Suprapubic skin (tissue), 4 donors: ENCODE measurements around the gene KRT15. TPM values are rescaled to one million over a fixed set of nuclear protein-coding genes. Genes with fewer than 3 reads are reported as not detected.
A peak's percentile ranks its signal among the peaks of the same experiment; 100 is the strongest.

Source experiments
- DNase-seq, 2 donors: peaks; one replicate each; pipeline ENCODE4 v3.0.0-alpha.2; 2019; ENCODE audit warnings: low spot score in 2 of 2
- H3K27ac ChIP-seq: fragments of 200-600 bp; sonication (generic); one replicate; pipeline ENCODE4 v1.5.1; 2019
- H3K27me3 ChIP-seq: fragments of 200-600 bp; sonication (generic); one replicate; pipeline ENCODE4 v1.5.1; 2019
- H3K36me3 ChIP-seq: fragments of 200-600 bp; sonication (generic); one replicate; pipeline ENCODE4 v1.5.1; 2019
- H3K4me1 ChIP-seq: fragments of 200-600 bp; sonication (generic); one replicate; pipeline ENCODE4 v1.5.1; 2019
- H3K4me3 ChIP-seq: fragments of 200-600 bp; sonication (generic); one replicate; pipeline ENCODE4 v1.5.1; 2019; ENCODE audit warnings: mild to moderate bottlenecking
- H3K9me3 ChIP-seq: fragments of 200-600 bp; sonication (generic); one replicate; pipeline ENCODE4 v1.5.1; 2019
- EP300 ChIP-seq: sonication (generic); formaldehyde crosslinking; IDR thresholded peaks from one replicate; pipeline ENCODE4 v1.6.1; 2017; ENCODE audit warnings: antibody characterized with exemption
- POLR2A ChIP-seq, 2 donors: fragments of 450-650 bp; IDR thresholded peaks; one replicate each; pipeline ENCODE4 v1.6.1; 2017; ENCODE audit warnings: antibody characterized with exemption in 2 of 2, mild to moderate bottlenecking in 2 of 2, moderate library complexity in 2 of 2
- POLR2AphosphoS5 ChIP-seq, 3 donors: sonication (generic); formaldehyde crosslinking; IDR thresholded peaks; one replicate each; pipeline ENCODE4 v1.6.1; 2017; ENCODE audit warnings: antibody characterized with exemption in 3 of 3
- WGBS: methylation state at CpG from one replicate; pipeline ENCODE4 v1.1.5; 2018; 5-methylcytosine and 5-hydroxymethylcytosine counted together
- total RNA-seq, 4 donors: library from RNA; depleted of rRNA; stranded (reverse); fragments of >200 nt; gene quantifications; one replicate each; pipeline ENCODE4 v1.1.0, GENCODE V29; 2016
- TF ChIP-seq, protein P1 (sequence below), 2 donors: fragments of 200-600 bp in 1 of 2; fragments of 450-650 bp in 1 of 2; sonication (generic) in 1 of 2; IDR thresholded peaks; one replicate each; pipeline ENCODE4 v1.5.1; 2016 to 2019; ENCODE audit warnings: antibody characterized with exemption in 2 of 2, mild to moderate bottlenecking in 1 of 2, moderate library complexity in 1 of 2

The KRT15 gene
- total RNA-seq, 4 donors from 2014 or later = 690 to 2,507 (median 1,431) TPM

DNA sequence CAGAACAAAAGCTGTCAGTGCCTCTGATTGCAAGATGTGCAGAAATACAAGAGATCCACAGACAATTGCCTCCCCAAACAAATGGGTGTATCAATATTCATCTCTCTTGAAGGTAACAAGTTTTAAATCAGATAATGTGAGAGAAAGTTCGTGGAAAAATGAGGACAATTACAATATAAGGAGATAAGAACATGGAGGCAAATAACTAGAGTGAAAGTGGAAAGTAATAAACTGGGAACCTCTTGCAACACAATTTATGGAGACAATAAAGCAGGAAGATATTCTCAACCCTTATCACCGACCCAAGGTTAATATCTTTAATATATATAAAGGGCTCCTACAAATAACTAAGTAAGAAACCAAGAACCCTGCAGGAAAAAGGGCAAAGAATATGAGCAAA is 23.7 kb upstream of the KRT15 start:
- 72% methylated on average over 2 of the region's 2 CpGs for WGBS
- TF ChIP-seq POLR2A (IDR thresholded peaks at IDR 0.05) (no peak), EP300 (no peak), POLR2AphosphoS5 (IDR thresholded peaks at IDR 0.05) (no peak)
- TF ChIP-seq, protein P1, sequence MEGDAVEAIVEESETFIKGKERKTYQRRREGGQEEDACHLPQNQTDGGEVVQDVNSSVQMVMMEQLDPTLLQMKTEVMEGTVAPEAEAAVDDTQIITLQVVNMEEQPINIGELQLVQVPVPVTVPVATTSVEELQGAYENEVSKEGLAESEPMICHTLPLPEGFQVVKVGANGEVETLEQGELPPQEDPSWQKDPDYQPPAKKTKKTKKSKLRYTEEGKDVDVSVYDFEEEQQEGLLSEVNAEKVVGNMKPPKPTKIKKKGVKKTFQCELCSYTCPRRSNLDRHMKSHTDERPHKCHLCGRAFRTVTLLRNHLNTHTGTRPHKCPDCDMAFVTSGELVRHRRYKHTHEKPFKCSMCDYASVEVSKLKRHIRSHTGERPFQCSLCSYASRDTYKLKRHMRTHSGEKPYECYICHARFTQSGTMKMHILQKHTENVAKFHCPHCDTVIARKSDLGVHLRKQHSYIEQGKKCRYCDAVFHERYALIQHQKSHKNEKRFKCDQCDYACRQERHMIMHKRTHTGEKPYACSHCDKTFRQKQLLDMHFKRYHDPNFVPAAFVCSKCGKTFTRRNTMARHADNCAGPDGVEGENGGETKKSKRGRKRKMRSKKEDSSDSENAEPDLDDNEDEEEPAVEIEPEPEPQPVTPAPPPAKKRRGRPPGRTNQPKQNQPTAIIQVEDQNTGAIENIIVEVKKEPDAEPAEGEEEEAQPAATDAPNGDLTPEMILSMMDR (IDR thresholded peaks at IDR 0.05) = no peak
- Histone ChIP-seq H3K27ac (no peak overlapping the region), H3K27me3 (no peaks in the 10 kb centered on the region), H3K4me1 (peaks cover under 1% of the 10 kb centered on the region), H3K9me3 (no peaks in the 10 kb centered on the region), H3K36me3 (no peaks in the 10 kb centered on the region), H3K4me3 (no peak overlapping the region)
- DNase-seq = no peak

DNA sequence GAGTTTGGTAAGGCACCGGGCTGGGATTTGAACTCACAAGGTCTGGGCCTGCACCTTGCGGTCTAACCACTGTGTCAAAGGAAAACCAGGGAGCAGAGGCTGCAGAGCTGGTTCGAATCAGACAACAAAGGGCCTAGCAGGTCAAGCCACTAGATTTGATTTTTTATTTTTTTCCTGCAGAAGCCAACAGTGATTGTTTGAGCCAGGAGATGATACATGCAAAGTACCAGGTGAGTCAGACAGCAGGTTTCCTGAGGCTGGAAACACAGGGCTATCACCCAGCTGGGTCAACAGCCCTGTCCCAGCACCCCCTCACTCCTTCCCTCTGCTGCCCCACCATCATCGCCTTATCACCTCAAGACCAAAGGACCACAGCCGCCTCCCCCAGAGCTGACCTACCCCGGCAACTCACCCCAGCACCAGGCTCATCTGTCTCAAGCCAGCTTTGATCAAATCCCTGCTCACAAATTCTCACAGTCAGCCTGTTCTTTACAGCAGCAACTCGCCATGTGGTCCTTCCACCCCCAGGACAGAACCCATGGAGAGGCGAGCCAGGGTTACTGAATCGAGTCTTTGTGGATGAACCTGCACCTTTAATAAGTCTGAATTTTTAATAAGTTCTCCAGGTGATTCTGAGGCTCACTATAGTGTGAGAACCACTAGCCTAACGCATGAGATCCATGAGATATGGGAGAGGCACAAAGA is 22.4 kb upstream of the KRT15 start:
- H3K27me3 ChIP-seq = no peaks in the 10 kb centered on the region
- H3K27ac ChIP-seq = no peak overlapping the region
- DNase-seq = no peak
- no peaks in the 10 kb centered on the region for H3K9me3 ChIP-seq
- TF ChIP-seq POLR2A (IDR thresholded peaks at IDR 0.05) (no peak), POLR2AphosphoS5 (IDR thresholded peaks at IDR 0.05) (no peak), EP300 (no peak)
- TF ChIP-seq, protein P1 (IDR thresholded peaks at IDR 0.05) = no peak
- no peaks in the 10 kb centered on the region for H3K36me3 ChIP-seq
- 70% methylated on average over 9 of the region's 10 CpGs for WGBS
- H3K4me1 ChIP-seq = peaks cover 6% of the 10 kb centered on the region
- no peak overlapping the region for H3K4me3 ChIP-seq

DNA sequence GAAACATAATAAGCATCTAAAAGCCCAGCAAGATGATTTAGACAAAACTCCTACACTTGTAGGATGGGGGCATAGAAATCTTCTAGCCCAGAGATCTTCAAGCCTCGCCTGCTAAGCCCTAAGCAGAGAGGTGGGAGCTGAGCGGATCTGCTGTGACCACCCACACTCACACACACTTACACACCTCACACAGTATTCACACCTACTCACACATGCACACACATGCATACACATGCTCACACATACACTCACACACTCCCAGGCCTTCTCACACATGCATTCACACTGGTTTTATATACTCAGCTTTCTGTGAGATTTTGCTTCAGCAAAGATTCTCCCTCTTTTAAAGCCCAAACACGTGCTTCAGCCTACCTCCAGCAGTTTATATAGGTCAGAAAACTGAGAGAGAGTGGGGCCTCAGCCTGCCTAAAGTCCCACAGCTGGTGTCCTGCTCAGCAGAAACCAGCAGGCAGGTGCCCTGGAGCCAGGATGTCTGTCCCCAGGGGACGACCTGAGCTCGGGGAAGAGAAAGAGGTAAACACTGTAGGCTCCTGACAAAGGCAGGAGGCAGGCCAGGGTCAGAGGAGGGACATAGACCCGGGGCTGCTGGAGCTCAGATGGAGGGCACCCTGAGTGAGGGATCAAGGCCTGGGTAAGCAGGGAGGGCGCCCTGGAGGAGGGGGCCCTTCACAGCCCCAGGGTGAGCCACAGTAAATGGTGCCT is 21.4 kb upstream of the KRT15 start:
- WGBS = 63% methylated on average over 7 of the region's 7 CpGs
- Histone ChIP-seq H3K27ac (no peak overlapping the region), H3K9me3 (no peaks in the 10 kb centered on the region), H3K4me3 (no peak overlapping the region), H3K27me3 (peaks cover 3% of the 10 kb centered on the region), H3K36me3 (no peaks in the 10 kb centered on the region), H3K4me1 (peaks cover 10% of the 10 kb centered on the region)
- DNase-seq = peak in 1 of 2 donors; percentile 46
- TF ChIP-seq EP300 = no peak
- no peak for TF ChIP-seq POLR2A (IDR thresholded peaks at IDR 0.05)
- TF ChIP-seq POLR2AphosphoS5 (IDR thresholded peaks at IDR 0.05) = no peak
- TF ChIP-seq, protein P1 (IDR thresholded peaks at IDR 0.05) = no peak

- Histone ChIP-seq H3K27ac (peak overlapping the region; percentile 54), H3K4me3 (no peak overlapping the region), H3K4me1 (peaks cover 10% of the 10 kb centered on the region), H3K27me3 (peaks cover 7% of the 10 kb centered on the region), H3K9me3 (no peaks in the 10 kb centered on the region), H3K36me3 (no peaks in the 10 kb centered on the region)
- peak in 1 of 2 donors; percentile 49 for DNase-seq
- no peak for TF ChIP-seq POLR2AphosphoS5 (IDR thresholded peaks at IDR 0.05)
- TF ChIP-seq, protein P1 (IDR thresholded peaks at IDR 0.05) = no peak
- TF ChIP-seq POLR2A (IDR thresholded peaks at IDR 0.05) = no peak
- no peak for TF ChIP-seq EP300
- 46% methylated on average over 5 of the region's 5 CpGs for WGBS
These were observed 20.4 kb upstream of the KRT15 start for GRCh38 chr17:41539071-41539492.

DNA sequence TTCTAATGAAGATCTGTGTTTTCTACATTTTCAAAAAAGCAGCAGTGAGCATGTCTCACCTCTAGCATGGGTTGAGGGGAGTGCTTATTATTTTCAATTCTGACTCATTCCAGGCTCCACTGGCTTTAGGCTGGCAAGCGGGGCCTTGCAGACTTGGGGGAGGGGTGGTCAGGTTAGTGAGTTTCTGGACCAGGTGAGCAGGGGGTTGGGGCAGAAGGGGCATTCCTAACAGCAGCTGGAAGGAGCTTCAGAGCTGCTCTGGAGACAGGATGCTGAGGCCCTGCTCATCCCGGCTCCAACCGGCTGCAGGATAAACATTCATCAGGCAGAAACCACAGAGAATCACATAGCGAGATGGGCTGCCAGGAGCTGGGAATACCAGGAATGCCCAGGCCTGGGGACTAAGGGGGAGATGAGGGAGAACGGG is 19.9 kb upstream of the KRT15 start:
- peak overlapping the region; percentile 54 for H3K27ac ChIP-seq
- DNase-seq = no peak

More for the DNA sequence above, 19.9 kb upstream of the KRT15 start:
- TF ChIP-seq EP300 (no peak), POLR2AphosphoS5 (IDR thresholded peaks at IDR 0.05) (no peak), POLR2A (IDR thresholded peaks at IDR 0.05) (no peak)
- TF ChIP-seq, protein P1 (IDR thresholded peaks at IDR 0.05) = no peak
- no peaks in the 10 kb centered on the region for H3K36me3 ChIP-seq
- no peaks in the 10 kb centered on the region for H3K9me3 ChIP-seq
- peaks cover 10% of the 10 kb centered on the region for H3K4me1 ChIP-seq
- 76% methylated on average over 5 of the region's 5 CpGs for WGBS
- no peak overlapping the region for H3K4me3 ChIP-seq
- H3K27me3 ChIP-seq = peaks cover 7% of the 10 kb centered on the region
